LNCaP clone FGC (cell line): ENCODE results near the gene SRP72.

Source experiments
- DNase-seq: peaks from one replicate; pipeline ENCODE4 v3.0.0-alpha.2; 2011; ENCODE audit warnings: low read depth
- H3K4me3 ChIP-seq: 2 replicates; pipeline ENCODE4 v1.5.1; 2011; ENCODE audit warnings: mild to moderate bottlenecking, low read depth, low read length, control low read depth
- TF ChIP-seq, protein P1 (sequence below): IDR thresholded peaks from 2 replicates; pipeline ENCODE4 v1.5.1; 2012; ENCODE audit warnings: mild to moderate bottlenecking; ENCODE audit not compliant: control insufficient read depth, insufficient read depth; ENCODE audit errors: extremely low read depth

Gene SRP72, protein sequence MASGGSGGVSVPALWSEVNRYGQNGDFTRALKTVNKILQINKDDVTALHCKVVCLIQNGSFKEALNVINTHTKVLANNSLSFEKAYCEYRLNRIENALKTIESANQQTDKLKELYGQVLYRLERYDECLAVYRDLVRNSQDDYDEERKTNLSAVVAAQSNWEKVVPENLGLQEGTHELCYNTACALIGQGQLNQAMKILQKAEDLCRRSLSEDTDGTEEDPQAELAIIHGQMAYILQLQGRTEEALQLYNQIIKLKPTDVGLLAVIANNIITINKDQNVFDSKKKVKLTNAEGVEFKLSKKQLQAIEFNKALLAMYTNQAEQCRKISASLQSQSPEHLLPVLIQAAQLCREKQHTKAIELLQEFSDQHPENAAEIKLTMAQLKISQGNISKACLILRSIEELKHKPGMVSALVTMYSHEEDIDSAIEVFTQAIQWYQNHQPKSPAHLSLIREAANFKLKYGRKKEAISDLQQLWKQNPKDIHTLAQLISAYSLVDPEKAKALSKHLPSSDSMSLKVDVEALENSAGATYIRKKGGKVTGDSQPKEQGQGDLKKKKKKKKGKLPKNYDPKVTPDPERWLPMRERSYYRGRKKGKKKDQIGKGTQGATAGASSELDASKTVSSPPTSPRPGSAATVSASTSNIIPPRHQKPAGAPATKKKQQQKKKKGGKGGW

DNA sequence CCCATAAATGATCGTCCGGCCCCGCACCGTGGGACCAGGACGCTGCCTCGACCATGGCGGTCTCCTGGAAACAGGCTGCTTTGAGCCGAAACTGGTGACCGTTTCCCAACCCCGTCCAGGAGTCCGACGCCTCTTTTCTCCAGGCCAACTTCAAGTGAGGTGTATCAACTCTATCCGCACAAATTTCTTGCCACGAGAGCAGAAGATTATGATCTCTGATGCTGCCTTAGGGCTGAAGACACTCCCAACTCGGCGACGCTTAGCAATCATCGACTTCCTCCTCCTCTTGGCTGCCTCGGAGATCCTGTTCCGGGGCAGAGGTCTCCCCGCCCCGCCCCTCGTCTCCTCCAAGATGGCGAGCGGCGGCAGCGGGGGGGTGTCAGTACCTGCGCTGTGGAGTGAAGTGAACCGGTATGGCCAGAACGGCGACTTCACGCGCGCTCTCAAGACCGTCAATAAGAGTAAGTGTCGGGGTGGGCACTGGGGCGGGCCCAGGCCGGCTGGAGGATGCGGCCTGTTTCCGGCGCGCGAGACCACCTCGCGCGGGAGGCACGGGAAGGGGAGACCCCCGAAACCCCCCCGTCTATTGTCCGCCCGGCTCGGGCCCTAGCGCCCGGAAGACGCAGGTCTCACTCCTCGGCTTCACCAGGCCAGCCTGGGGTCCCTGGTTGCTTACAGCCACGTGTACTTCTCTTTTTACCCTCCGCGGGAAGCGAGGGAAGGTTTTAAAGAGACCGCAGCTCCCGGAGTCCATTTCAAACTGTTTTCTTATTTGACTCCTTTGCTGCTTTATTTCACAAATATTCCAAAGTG, at the start of gene SRP72:
TSS of gene SRP72 (plus strand) at position 334 of the 813 bp plus-strand sequence. CDS start at position 353, 19 bp downstream.
- H3K4me3 ChIP-seq: peak within 1 kb of the TSS; percentile 87
- TF ChIP-seq, protein P1, sequence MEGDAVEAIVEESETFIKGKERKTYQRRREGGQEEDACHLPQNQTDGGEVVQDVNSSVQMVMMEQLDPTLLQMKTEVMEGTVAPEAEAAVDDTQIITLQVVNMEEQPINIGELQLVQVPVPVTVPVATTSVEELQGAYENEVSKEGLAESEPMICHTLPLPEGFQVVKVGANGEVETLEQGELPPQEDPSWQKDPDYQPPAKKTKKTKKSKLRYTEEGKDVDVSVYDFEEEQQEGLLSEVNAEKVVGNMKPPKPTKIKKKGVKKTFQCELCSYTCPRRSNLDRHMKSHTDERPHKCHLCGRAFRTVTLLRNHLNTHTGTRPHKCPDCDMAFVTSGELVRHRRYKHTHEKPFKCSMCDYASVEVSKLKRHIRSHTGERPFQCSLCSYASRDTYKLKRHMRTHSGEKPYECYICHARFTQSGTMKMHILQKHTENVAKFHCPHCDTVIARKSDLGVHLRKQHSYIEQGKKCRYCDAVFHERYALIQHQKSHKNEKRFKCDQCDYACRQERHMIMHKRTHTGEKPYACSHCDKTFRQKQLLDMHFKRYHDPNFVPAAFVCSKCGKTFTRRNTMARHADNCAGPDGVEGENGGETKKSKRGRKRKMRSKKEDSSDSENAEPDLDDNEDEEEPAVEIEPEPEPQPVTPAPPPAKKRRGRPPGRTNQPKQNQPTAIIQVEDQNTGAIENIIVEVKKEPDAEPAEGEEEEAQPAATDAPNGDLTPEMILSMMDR: no peak
- DNase-seq: peak; percentile 88

DNA sequence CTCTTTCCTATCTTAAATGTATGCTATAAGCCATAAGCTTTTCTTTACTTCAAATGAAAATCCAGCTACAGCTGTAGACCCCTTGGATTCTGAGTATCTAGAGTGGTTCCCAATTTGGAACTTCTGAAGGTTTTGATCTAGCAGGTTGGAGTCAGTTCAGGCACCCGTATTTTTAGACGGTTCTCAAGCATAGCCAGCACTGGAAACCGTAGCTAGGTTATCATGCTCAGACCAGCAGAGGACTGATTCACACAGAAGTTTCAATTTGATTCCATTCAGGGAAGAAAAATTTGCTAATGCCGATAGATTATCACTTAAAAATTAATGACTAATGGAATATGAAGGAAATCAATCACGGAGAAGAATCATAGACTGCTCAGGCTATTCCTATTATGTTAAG, 43.2 kb upstream of the SRP72 start:
- H3K4me3 ChIP-seq: no peak overlapping the region
- TF ChIP-seq, protein P1: no peak
- DNase-seq: no peak

DNA sequence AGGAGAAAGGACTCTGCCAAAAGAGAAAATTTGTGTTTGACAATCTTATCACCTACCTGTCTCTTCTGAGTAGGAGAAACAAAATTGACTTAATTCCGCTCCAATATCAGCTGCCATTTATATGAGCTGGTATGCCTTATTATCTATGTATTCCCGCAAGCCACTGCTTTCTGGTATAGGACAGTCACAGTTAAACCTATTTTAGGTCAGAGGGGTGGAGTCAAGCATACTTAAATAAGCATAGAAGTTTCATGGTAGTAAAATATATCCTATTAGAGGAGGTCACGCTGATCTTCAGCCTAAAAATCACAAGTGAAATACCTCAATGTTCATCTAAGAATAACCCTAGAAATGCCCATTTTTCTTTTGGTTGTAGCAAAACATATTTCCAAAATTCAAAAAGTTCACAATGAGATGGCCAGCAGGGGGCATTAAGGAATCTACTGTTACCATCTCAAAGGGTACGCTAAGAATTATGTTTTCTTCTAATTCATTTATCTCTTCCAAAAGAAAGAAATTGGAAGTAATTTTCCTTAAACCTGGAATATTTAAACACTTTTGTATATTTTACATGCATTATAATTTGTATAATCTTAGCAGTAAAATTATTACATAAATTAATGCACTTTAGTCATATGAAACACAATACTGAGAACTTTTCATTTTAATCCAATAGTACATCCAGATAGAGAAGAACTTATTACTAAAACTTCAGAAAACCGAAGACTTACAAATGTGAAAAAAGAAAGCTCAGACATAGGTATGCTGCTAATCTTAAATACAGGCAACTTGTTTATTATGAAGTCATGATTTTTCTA, 42.5 kb upstream of the SRP72 start:
- DNase-seq: no peak
- TF ChIP-seq, protein P1: peak; percentile 51
- H3K4me3 ChIP-seq: no peak overlapping the region

DNA sequence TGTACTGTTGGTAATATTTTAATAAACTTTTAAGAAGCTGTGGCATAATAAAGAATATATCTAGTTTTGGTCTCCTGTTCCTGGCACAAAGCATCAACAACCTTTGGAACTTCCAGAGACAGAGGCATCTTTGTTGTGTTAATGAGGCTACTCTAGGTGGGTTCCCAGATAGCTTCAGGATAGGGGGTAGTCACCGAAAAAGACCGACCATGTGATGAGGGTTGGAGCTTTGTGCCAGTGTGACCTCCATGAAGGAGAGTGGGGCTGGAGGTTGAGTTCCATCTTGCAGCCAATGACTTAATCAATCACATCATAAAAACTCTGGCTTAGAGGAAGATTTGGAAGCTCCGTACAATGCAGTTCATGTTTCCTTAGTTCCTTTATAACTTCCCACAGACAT, 41.9 kb upstream of the SRP72 start:
- H3K4me3 ChIP-seq: no peak overlapping the region
- TF ChIP-seq, protein P1: no peak
- DNase-seq: no peak

DNA sequence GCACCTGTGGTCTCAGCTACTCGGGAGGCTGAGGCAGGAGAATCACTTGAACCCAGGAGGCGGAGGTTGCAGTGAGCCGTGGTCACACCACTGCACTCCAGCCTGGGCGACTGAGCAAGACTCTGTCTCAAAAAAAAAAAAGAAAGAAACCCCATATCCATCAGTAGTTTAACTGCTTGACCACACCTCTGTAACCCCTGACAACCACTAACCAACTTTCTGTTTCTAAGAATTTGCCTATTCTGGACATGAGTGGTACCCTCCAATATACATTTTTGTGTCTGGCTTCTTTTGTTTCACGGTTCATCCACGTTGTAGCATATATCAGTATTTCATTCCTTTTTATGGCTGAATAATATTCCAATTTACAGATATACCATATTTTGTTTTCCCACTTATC, 41.1 kb upstream of the SRP72 start:
- TF ChIP-seq, protein P1: no peak
- DNase-seq: no peak
- H3K4me3 ChIP-seq: no peak overlapping the region

DNA sequence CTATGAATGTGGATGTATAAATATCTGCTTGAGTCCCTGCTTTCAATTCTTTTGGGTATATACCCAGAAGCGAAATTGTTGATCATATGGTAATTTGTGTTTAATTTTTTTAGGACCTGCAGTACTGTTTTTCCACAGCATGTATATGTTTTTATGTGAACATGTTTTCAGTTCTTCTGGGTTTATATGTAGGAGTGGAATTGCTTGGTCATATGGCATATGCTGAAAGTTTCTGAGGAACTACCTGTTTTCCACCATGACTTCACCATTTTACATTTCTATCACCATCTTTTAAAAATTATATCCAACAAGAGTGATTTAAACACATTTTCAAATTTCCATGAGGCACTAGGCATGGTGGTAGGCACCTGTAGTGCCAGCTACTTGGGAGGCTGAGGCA, 40.2 kb upstream of the SRP72 start:
- no peak overlapping the region for H3K4me3 ChIP-seq
- TF ChIP-seq, protein P1: no peak
- no peak for DNase-seq
